Karpas-422 (cell line): ENCODE measurements around the gene ANKRD6. TPM values are rescaled to one million over a fixed set of nuclear protein-coding genes. Genes with fewer than 3 reads are reported as not detected.

Experiments
- DNase-seq: peaks from one replicate; pipeline ENCODE4 v3.0.0-alpha.2; 2015
- H2AFZ ChIP-seq: fragments of 200-600 bp; sonication (generic); 2 replicates; pipeline ENCODE4 v1.6.1; 2014; ENCODE audit warnings: antibody characterized with exemption, low read length, mixed read lengths
- H3K27ac ChIP-seq: fragments of 200-600 bp; sonication (generic); 2 replicates; pipeline ENCODE4 v1.5.1; 2014; ENCODE audit warnings: mild to moderate bottlenecking, low read length, moderate library complexity
- H3K27me3 ChIP-seq: fragments of 200-600 bp; sonication (generic); 2 replicates; pipeline ENCODE4 v1.6.1; 2014; ENCODE audit warnings: low read length, mixed read lengths
- H3K36me3 ChIP-seq: fragments of 200-600 bp; sonication (generic); 2 replicates; pipeline ENCODE4 v1.6.1; 2014; ENCODE audit warnings: low read length, mixed read lengths; ENCODE audit not compliant: insufficient read depth
- H3K4me1 ChIP-seq: fragments of 200-600 bp; sonication (generic); 2 replicates; pipeline ENCODE4 v1.6.1; 2014; ENCODE audit warnings: mild to moderate bottlenecking, low read length, mixed read lengths
- H3K4me2 ChIP-seq: fragments of 200-600 bp; sonication (generic); 2 replicates; pipeline ENCODE4 v1.6.1; 2014; ENCODE audit warnings: low read length, low read depth, mild to moderate bottlenecking; ENCODE audit not compliant: poor library complexity, severe bottlenecking
- H3K4me3 ChIP-seq: fragments of 200-600 bp; sonication (generic); 2 replicates; pipeline ENCODE4 v1.5.1; 2014; ENCODE audit warnings: mild to moderate bottlenecking, antibody characterized with exemption, low read length, mixed read lengths
- H3K79me2 ChIP-seq: fragments of 200-600 bp; sonication (generic); 2 replicates; pipeline ENCODE4 v1.6.1; 2014; ENCODE audit warnings: mild to moderate bottlenecking, low read length, mixed read lengths
- H3K9ac ChIP-seq: fragments of 200-600 bp; sonication (generic); 2 replicates; pipeline ENCODE4 v1.6.0; 2014; ENCODE audit warnings: low read length
- H3K9me2 ChIP-seq: fragments of 200-600 bp; sonication (generic), shearing (Covaris generic); replicated peaks from 2 replicates; pipeline ENCODE4 v1.6.0; 2014; ENCODE audit warnings: mild to moderate bottlenecking, low read length, moderate library complexity; ENCODE audit not compliant: insufficient read depth
- H3K9me3 ChIP-seq: fragments of 300-700, 200-600 bp; sonication (generic); 2 replicates; pipeline ENCODE4 v1.6.1; 2014; ENCODE audit warnings: low read length, mixed read lengths
- H4K20me1 ChIP-seq: fragments of 200-600 bp; sonication (generic); 2 replicates; pipeline ENCODE4 v1.6.1; 2014; ENCODE audit warnings: mild to moderate bottlenecking, antibody characterized with exemption, low read length, low read depth; ENCODE audit not compliant: insufficient read depth
- total RNA-seq: library from RNA; depleted of rRNA; stranded (reverse); fragments of >200 nt; shearing (Covaris generic); gene quantifications from 2 replicates; pipeline ENCODE4 v1.2.3, GENCODE V29; 2014; ENCODE audit warnings: low replicate concordance

ANKRD6 gene
- total RNA-seq, 1 experiment from 2014 or later: not detected

GRCh38 chr6:89675949-89676748 lies 243.2 kb downstream of the ANKRD6 start:
- no peak overlapping the region for H3K4me2 ChIP-seq
- no peaks in the 10 kb centered on the region for H3K9me2 ChIP-seq
- no peak overlapping the region for H3K9ac ChIP-seq
- H3K36me3 ChIP-seq: peaks cover 67% of the 10 kb centered on the region
- H4K20me1 ChIP-seq: no peaks in the 10 kb centered on the region
- no peak overlapping the region for H2AFZ ChIP-seq
- no peak overlapping the region for H3K4me3 ChIP-seq
- 0 out of 2 replicates have a peak, but pooled peaks cover 2% of the 10 kb centered on the region for H3K79me2 ChIP-seq
- no peaks in the 10 kb centered on the region for H3K9me3 ChIP-seq
- no peak for DNase-seq
- H3K27me3 ChIP-seq: no peaks in the 10 kb centered on the region
- no peak overlapping the region for H3K27ac ChIP-seq
- H3K4me1 ChIP-seq: no peaks in the 10 kb centered on the region

- Histone ChIP-seq H3K9me3 (no peaks in the 10 kb centered on the region), H2AFZ (no peak overlapping the region), H3K9me2 (no peaks in the 10 kb centered on the region), H3K79me2 (no peaks in the 10 kb centered on the region; the same call in 1 of the 2 replicates), H3K4me1 (no peaks in the 10 kb centered on the region), H3K27me3 (no peaks in the 10 kb centered on the region), H3K4me2 (no peak overlapping the region), H4K20me1 (no peaks in the 10 kb centered on the region), H3K27ac (no peak overlapping the region), H3K4me3 (no peak overlapping the region), H3K9ac (no peak overlapping the region), H3K36me3 (peaks cover 65% of the 10 kb centered on the region)
- DNase-seq: no peak
Measured at GRCh38 chr6:89678531-89678930, 245.6 kb downstream of the ANKRD6 start.

GRCh38 chr6:89679215-89680120 lies 246.5 kb downstream of the ANKRD6 start:
- Histone ChIP-seq H3K4me1 (no peaks in the 10 kb centered on the region), H3K4me3 (no peak overlapping the region), H3K9me3 (no peaks in the 10 kb centered on the region), H2AFZ (no peak overlapping the region), H3K36me3 (peaks cover 63% of the 10 kb centered on the region), H3K79me2 (no peaks in the 10 kb centered on the region; the same call in 1 of the 2 replicates), H3K27ac (no peak overlapping the region), H3K27me3 (no peaks in the 10 kb centered on the region), H3K9me2 (no peaks in the 10 kb centered on the region), H3K9ac (no peak overlapping the region), H3K4me2 (no peak overlapping the region), H4K20me1 (no peaks in the 10 kb centered on the region)
- DNase-seq: no peak

GRCh38 chr6:89680150-89680549 lies 247.2 kb downstream of the ANKRD6 start:
- H3K27me3 ChIP-seq: no peaks in the 10 kb centered on the region
- no peak overlapping the region for H3K27ac ChIP-seq
- no peaks in the 10 kb centered on the region for H3K9me3 ChIP-seq
- H3K36me3 ChIP-seq: peaks cover 56% of the 10 kb centered on the region
- H3K4me1 ChIP-seq: no peaks in the 10 kb centered on the region
- no peaks in the 10 kb centered on the region; the same call in 1 of the 2 replicates for H3K79me2 ChIP-seq
- no peak overlapping the region for H3K9ac ChIP-seq
- H3K4me3 ChIP-seq: no peak overlapping the region
- H3K4me2 ChIP-seq: no peak overlapping the region
- no peak for DNase-seq
- H4K20me1 ChIP-seq: no peaks in the 10 kb centered on the region
- H3K9me2 ChIP-seq: no peaks in the 10 kb centered on the region
- no peak overlapping the region for H2AFZ ChIP-seq

GRCh38 chr6:89680551-89680950 lies 247.6 kb downstream of the ANKRD6 start:
- no peaks in the 10 kb centered on the region for H3K9me3 ChIP-seq
- no peak overlapping the region for H3K4me2 ChIP-seq
- H3K9me2 ChIP-seq: no peaks in the 10 kb centered on the region
- DNase-seq: no peak
- H3K4me3 ChIP-seq: no peak overlapping the region
- peaks cover 56% of the 10 kb centered on the region for H3K36me3 ChIP-seq
- H4K20me1 ChIP-seq: no peaks in the 10 kb centered on the region
- H3K27ac ChIP-seq: no peak overlapping the region
- no peaks in the 10 kb centered on the region; the same call in 1 of the 2 replicates for H3K79me2 ChIP-seq
- no peaks in the 10 kb centered on the region for H3K27me3 ChIP-seq
- H3K4me1 ChIP-seq: no peaks in the 10 kb centered on the region
- no peak overlapping the region for H2AFZ ChIP-seq
- no peak overlapping the region for H3K9ac ChIP-seq

GRCh38 chr6:89681983-89682564 lies 249.1 kb downstream of the ANKRD6 start:
- no peak for DNase-seq
- no peaks in the 10 kb centered on the region for H3K4me1 ChIP-seq
- H3K9me2 ChIP-seq: no peaks in the 10 kb centered on the region
- H4K20me1 ChIP-seq: no peaks in the 10 kb centered on the region
- peaks cover 54% of the 10 kb centered on the region for H3K36me3 ChIP-seq
- H3K4me3 ChIP-seq: no peak overlapping the region
- H3K27me3 ChIP-seq: no peaks in the 10 kb centered on the region
- H3K4me2 ChIP-seq: no peak overlapping the region
- no peaks in the 10 kb centered on the region; the same call in 1 of the 2 replicates for H3K79me2 ChIP-seq
- H2AFZ ChIP-seq: no peak overlapping the region
- H3K9me3 ChIP-seq: no peaks in the 10 kb centered on the region
- H3K27ac ChIP-seq: no peak overlapping the region
- no peak overlapping the region for H3K9ac ChIP-seq

GRCh38 chr6:89682991-89683390 lies 250.0 kb downstream of the ANKRD6 start:
- no peak overlapping the region for H2AFZ ChIP-seq
- no peak overlapping the region for H3K4me3 ChIP-seq
- H3K27ac ChIP-seq: no peak overlapping the region
- H3K4me1 ChIP-seq: no peaks in the 10 kb centered on the region
- no peaks in the 10 kb centered on the region for H3K9me3 ChIP-seq
- H3K9ac ChIP-seq: no peak overlapping the region
- H3K27me3 ChIP-seq: no peaks in the 10 kb centered on the region
- no peaks in the 10 kb centered on the region for H3K9me2 ChIP-seq
- H3K4me2 ChIP-seq: no peak overlapping the region
- peaks cover 56% of the 10 kb centered on the region for H3K36me3 ChIP-seq
- no peak for DNase-seq
- no peaks in the 10 kb centered on the region for H4K20me1 ChIP-seq
- no peaks in the 10 kb centered on the region; the same call in 1 of the 2 replicates for H3K79me2 ChIP-seq
